ENCODE data around the gene CLIC1.

CLIC1 gene

GRCh38 chr6:31737315-31737990 is 1.1 kb upstream of the CLIC1 start:
- TF ChIP-seq FOXP2 (optimal IDR thresholded peaks at IDR 0.05; ENCODE audit: borderline replicate concordance, extremely low read depth, extremely low read length, insufficient read depth) (no peak), REST (IDR thresholded peaks at IDR 0.05; ENCODE audit: insufficient read depth in 1 of 2, low read depth in 2 of 2, low read length in 2 of 2) (no peak), TAF1 (IDR thresholded peaks at IDR 0.05; ENCODE audit: borderline replicate concordance, insufficient read depth, low read length) (no peak), POLR2AphosphoS5 (IDR thresholded peaks at IDR 0.05; ENCODE audit: low read depth, low read length) (no peak), SIN3A (IDR thresholded peaks at IDR 0.05; ENCODE audit: borderline replicate concordance, insufficient read depth, low read length) (no peak)

- TF ChIP-seq FOXP2 (optimal IDR thresholded peaks at IDR 0.05; ENCODE audit: borderline replicate concordance, extremely low read depth, extremely low read length, insufficient read depth) (no peak), TAF1 (IDR thresholded peaks at IDR 0.05; ENCODE audit: borderline replicate concordance, insufficient read depth, low read length) (no peak), REST (IDR thresholded peaks at IDR 0.05; ENCODE audit: insufficient read depth in 1 of 2, low read depth in 2 of 2, low read length in 2 of 2) (no peak), SIN3A (IDR thresholded peaks at IDR 0.05; ENCODE audit: borderline replicate concordance, insufficient read depth, low read length) (no peak), POLR2AphosphoS5 (IDR thresholded peaks at IDR 0.05; ENCODE audit: low read depth, low read length) (no peak)
Observed at GRCh38 chr6:31736768-31737314, 511 bp upstream of the CLIC1 start.

GRCh38 chr6:31734821-31735406 is 1.4 kb downstream of the CLIC1 start:
- TF ChIP-seq REST (IDR thresholded peaks at IDR 0.05; ENCODE audit: insufficient read depth in 1 of 2, low read depth in 2 of 2, low read length in 2 of 2) (no peak), POLR2AphosphoS5 (IDR thresholded peaks at IDR 0.05; ENCODE audit: low read depth, low read length) (peak; percentile 36), SIN3A (IDR thresholded peaks at IDR 0.05; ENCODE audit: borderline replicate concordance, insufficient read depth, low read length) (peak; percentile 98; the same call in 1 of the 2 replicates), FOXP2 (optimal IDR thresholded peaks at IDR 0.05; ENCODE audit: borderline replicate concordance, extremely low read depth, extremely low read length, insufficient read depth) (peak; percentile 74), TAF1 (IDR thresholded peaks at IDR 0.05; ENCODE audit: borderline replicate concordance, insufficient read depth, low read length) (peak; percentile 74; the same call in 1 of the 2 replicates)

- TF ChIP-seq FOXP2 (optimal IDR thresholded peaks at IDR 0.05; ENCODE audit: borderline replicate concordance, extremely low read depth, extremely low read length, insufficient read depth) = no peak
- no peak for TF ChIP-seq TAF1 (IDR thresholded peaks at IDR 0.05; ENCODE audit: borderline replicate concordance, insufficient read depth, low read length)
- TF ChIP-seq SIN3A (IDR thresholded peaks at IDR 0.05; ENCODE audit: borderline replicate concordance, insufficient read depth, low read length) = no peak; the same call in 1 of the 2 replicates
- TF ChIP-seq POLR2AphosphoS5 (IDR thresholded peaks at IDR 0.05; ENCODE audit: low read depth, low read length) = no peak
- no peak for TF ChIP-seq REST (IDR thresholded peaks at IDR 0.05; ENCODE audit: insufficient read depth in 1 of 2, low read depth in 2 of 2, low read length in 2 of 2)
Observed at GRCh38 chr6:31734247-31734820, 2.0 kb downstream of the CLIC1 start.
